ENCODE data around the gene IFRD2. TPM values are rescaled to one million over a fixed set of nuclear protein-coding genes. Genes with fewer than 3 reads are reported as not detected.
"Not testable (repeated sequence)": the region's sequence is repeated elsewhere in the genome, so short reads cannot be mapped to it uniquely, and the experiment has no call there.

IFRD2 gene
- total RNA-seq, 2 experiments from 2014 or later: 30.0 to 30.4 TPM

DNA sequence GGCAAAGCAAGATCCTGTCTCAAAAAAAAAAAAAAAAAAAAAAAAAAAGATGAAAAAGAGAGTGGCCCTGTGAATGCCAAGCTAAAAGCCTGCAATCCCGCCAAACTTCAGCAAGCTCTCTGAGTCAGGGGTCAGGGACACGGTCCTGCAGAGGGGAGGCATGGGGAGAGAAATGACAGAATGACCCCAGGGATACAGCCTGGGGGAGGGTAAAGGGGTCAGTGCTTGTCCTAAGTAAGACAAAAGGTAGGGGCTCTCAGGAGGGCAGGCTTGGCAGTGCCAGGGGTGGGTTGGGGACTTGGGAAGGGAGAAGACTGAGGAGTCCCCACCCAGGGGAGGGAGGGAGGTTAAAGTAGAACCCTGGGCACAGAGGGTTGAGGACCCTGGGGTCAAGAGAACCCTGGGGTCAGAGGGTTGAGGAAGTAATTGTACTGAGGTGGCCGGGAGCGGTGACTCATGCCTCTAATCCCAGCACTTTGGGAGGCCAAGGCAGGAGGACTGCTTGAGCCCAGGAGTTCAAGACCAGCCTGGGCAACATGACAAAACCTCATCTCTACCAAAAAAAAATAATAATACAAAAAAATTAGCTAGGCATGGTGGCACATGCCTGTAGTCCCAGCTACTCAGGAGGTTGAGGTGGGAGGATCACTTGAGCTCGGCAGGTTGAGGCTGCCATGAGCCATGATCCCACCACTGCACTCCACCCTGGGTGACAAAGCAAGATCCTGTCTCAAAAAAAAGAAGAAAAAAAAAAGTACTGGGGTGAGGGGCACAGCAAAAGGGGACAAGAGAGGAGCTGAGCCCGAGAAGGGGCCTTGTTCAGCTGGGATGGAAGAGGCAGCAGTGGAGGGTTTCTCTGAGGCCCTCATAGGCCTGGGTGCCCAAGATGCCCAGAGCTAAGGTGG is 28.5 kb downstream of the IFRD2 start:
- ATAC-seq (ENCODE audit: poor library complexity): no peak

DNA sequence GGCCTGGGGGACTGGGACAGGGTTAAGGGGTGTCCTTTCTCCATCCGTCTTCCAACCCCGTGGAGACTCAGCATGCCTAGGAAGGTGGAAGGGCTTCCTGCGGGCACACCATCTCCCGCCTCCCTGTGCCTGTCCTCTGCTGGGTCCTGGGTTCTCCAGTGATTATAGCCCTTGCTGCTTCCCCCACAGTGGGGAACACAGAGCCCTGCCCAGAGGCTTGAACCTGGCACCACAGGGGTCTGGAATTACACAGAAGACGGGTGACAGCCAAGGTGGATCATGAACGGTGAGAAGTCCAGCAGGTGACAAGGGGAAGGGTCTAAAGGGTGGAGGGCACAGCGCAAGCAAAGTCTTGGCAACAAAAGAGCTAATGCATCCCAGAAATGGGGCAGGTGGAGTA is 29.5 kb downstream of the IFRD2 start:
- H3K9me3 Mint-ChIP-seq: no peaks in the 10 kb centered on the region
- POLR2A ChIA-PET: no interaction called here
- no peak for ATAC-seq (ENCODE audit: poor library complexity)

More for the DNA sequence above, 28.5 kb downstream of the IFRD2 start:
- DNase-seq: no peak
- no peaks in the 10 kb centered on the region for H3K4me1 Mint-ChIP-seq (ENCODE audit: low read depth)
- H3K27me3 ChIP-seq (ENCODE audit: control insufficient read depth in 1 of 2, insufficient read depth in 2 of 2, low read length in 2 of 2): peaks cover 0 to 10% of the 10 kb centered on the region in 2 experiments
- peaks cover 15% of the 10 kb centered on the region for H3K4me1 ChIP-seq (ENCODE audit: insufficient read depth, low read length)
- peaks cover 11% of the 10 kb centered on the region for H3K36me3 Mint-ChIP-seq (ENCODE audit: low read depth)
- ChIA-PET CTCF (interaction anchor here (0.6 kb wide), 1 partner anchor 17 kb away, joined by 3 read pairs; no protein-coding TSS in a partner anchor), POLR2A (interaction anchor here (0.8 to 1.1 kb wide), 2 partner anchors 12 to 17 kb away, joined by 3 read pairs; no protein-coding TSS in a partner anchor)
- H3K4me3 Mint-ChIP-seq: no peak overlapping the region
- H3K27ac Mint-ChIP-seq: no peak overlapping the region
- no peak overlapping the region for H3K27ac ChIP-seq (ENCODE audit: low read depth in 1 of 2, low read length in 2 of 2)
- TF ChIP-seq, protein P1, sequence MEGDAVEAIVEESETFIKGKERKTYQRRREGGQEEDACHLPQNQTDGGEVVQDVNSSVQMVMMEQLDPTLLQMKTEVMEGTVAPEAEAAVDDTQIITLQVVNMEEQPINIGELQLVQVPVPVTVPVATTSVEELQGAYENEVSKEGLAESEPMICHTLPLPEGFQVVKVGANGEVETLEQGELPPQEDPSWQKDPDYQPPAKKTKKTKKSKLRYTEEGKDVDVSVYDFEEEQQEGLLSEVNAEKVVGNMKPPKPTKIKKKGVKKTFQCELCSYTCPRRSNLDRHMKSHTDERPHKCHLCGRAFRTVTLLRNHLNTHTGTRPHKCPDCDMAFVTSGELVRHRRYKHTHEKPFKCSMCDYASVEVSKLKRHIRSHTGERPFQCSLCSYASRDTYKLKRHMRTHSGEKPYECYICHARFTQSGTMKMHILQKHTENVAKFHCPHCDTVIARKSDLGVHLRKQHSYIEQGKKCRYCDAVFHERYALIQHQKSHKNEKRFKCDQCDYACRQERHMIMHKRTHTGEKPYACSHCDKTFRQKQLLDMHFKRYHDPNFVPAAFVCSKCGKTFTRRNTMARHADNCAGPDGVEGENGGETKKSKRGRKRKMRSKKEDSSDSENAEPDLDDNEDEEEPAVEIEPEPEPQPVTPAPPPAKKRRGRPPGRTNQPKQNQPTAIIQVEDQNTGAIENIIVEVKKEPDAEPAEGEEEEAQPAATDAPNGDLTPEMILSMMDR (IDR thresholded peaks at IDR 0.05): no peak
- H3K36me3 ChIP-seq (ENCODE audit: insufficient read depth, low read length): peaks cover 6% of the 10 kb centered on the region
- H3K9me3 ChIP-seq (ENCODE audit: control insufficient read depth in 1 of 2, insufficient read depth in 1 of 2, low read length in 2 of 2): no peaks in the 10 kb centered on the region
- peaks cover 13% of the 10 kb centered on the region for H3K27me3 Mint-ChIP-seq
- intact Hi-C loops (cut with DNase I, micrococcal nuclease): no loop called here
- no peaks in the 10 kb centered on the region for H3K9me3 Mint-ChIP-seq
- no peak overlapping the region for H3K4me3 ChIP-seq (ENCODE audit: low read length)

GRCh38 chr3:50262200-50262599 is 30.0 kb downstream of the IFRD2 start:
- H3K9me3 Mint-ChIP-seq; CTCF ChIA-PET; ATAC-seq (ENCODE audit: poor library complexity); intact Hi-C loops (cut with DNase I, micrococcal nuclease); H3K4me1 Mint-ChIP-seq (ENCODE audit: low read depth); POLR2A ChIA-PET; H3K27me3 Mint-ChIP-seq; H3K9me3 ChIP-seq (ENCODE audit: control insufficient read depth in 1 of 2, insufficient read depth in 1 of 2, low read length in 2 of 2); H3K4me3 ChIP-seq (ENCODE audit: low read length); H3K27ac ChIP-seq (ENCODE audit: low read depth in 1 of 2, low read length in 2 of 2); H3K4me3 Mint-ChIP-seq; H3K27ac Mint-ChIP-seq; DNase-seq: not testable (repeated sequence)
- Histone ChIP-seq H3K27me3 (ENCODE audit: control insufficient read depth in 1 of 2, insufficient read depth in 2 of 2, low read length in 2 of 2) (peaks cover 0 to 10% of the 10 kb centered on the region in 2 experiments), H3K36me3 (ENCODE audit: insufficient read depth, low read length) (peaks cover 21% of the 10 kb centered on the region), H3K4me1 (ENCODE audit: insufficient read depth, low read length) (peaks cover 15% of the 10 kb centered on the region)
- H3K36me3 Mint-ChIP-seq (ENCODE audit: low read depth): peaks cover 27% of the 10 kb centered on the region

More for the DNA sequence above, 29.5 kb downstream of the IFRD2 start:
- Mint-ChIP-seq H3K4me1 (ENCODE audit: low read depth) (no peaks in the 10 kb centered on the region), H3K36me3 (ENCODE audit: low read depth) (peaks cover 21% of the 10 kb centered on the region), H3K4me3 (no peak overlapping the region), H3K27ac (no peak overlapping the region), H3K27me3 (peaks cover 5% of the 10 kb centered on the region)
- TF ChIP-seq, protein P1 (IDR thresholded peaks at IDR 0.05): no peak
- peaks cover 15% of the 10 kb centered on the region for H3K36me3 ChIP-seq (ENCODE audit: insufficient read depth, low read length)
- CTCF ChIA-PET: no interaction called here
- H3K27me3 ChIP-seq (ENCODE audit: control insufficient read depth in 1 of 2, insufficient read depth in 2 of 2, low read length in 2 of 2): peaks cover 0 to 10% of the 10 kb centered on the region in 2 experiments
- intact Hi-C loops (cut with DNase I, micrococcal nuclease): no loop called here
- no peaks in the 10 kb centered on the region for H3K9me3 ChIP-seq (ENCODE audit: control insufficient read depth in 1 of 2, insufficient read depth in 1 of 2, low read length in 2 of 2)
- DNase-seq: no peak
- peaks cover 15% of the 10 kb centered on the region for H3K4me1 ChIP-seq (ENCODE audit: insufficient read depth, low read length)
- no peak overlapping the region for H3K4me3 ChIP-seq (ENCODE audit: low read length)
- H3K27ac ChIP-seq (ENCODE audit: low read depth in 1 of 2, low read length in 2 of 2): no peak overlapping the region
